OCI-LY1 (cell line): ENCODE data around the gene EIF4E1B.

Experiments
- CTCF ChIP-seq: fragments of 200-600 bp; sonication (generic), shearing (Covaris generic); IDR thresholded peaks from 2 replicates; pipeline ENCODE4 v1.5.1; 2017; ENCODE audit warnings: mild to moderate bottlenecking, antibody characterized with exemption, low read length, moderate library complexity, mixed read lengths
- EZH2 ChIP-seq: fragments of 200-600 bp; sonication (generic), shearing (Covaris generic); IDR thresholded peaks from 2 replicates; pipeline ENCODE4 v1.8.0; 2017; ENCODE audit warnings: borderline replicate concordance, mixed run types, mild to moderate bottlenecking, antibody characterized with exemption, low read length, moderate library complexity, mixed read lengths

GRCh38 chr5:176670449-176670848, 40.0 kb downstream of the EIF4E1B start:
- TF ChIP-seq CTCF (no peak), EZH2 (no peak)
